K562 (cell line): Measurements from ENCODE around the gene RNASE7. TPM values are rescaled to one million over a fixed set of nuclear protein-coding genes. Genes with fewer than 3 reads are reported as not detected.
A peak's percentile ranks its signal among the peaks of the same experiment; 100 is the strongest.

ENCODE experiments used
- CHD1 ChIP-seq: fragments of 200-600 bp; sonication (generic); IDR thresholded peaks from one replicate; pipeline ENCODE4 v1.6.1; 2012; ENCODE audit warnings: mild to moderate bottlenecking, moderate library complexity, low read length, inconsistent platforms
- ETS2 ChIP-seq: IDR thresholded peaks from 2 replicates; pipeline ENCODE4 v1.6.1; 2016; ENCODE audit warnings: borderline replicate concordance, missing genetic modification characterization, mild to moderate bottlenecking, moderate library complexity, missing compliant biosample characterization; ENCODE audit not compliant: poor library complexity, severe bottlenecking
- KDM1A ChIP-seq, 2 experiments: fragments of 450-650 bp; IDR thresholded peaks; 2 replicates each; pipeline ENCODE4 v1.6.1; 2016; ENCODE audit warnings: mild to moderate bottlenecking in 2 of 2
- POLR2G ChIP-seq: fragments of 200-400 bp; formaldehyde crosslinking; IDR thresholded peaks from 2 replicates; pipeline ENCODE4 v1.6.1; 2017; ENCODE audit warnings: low read depth, mild to moderate bottlenecking, antibody characterized with exemption, low read length, moderate library complexity
- RBFOX2 ChIP-seq: fragments of 200-400 bp; formaldehyde crosslinking; IDR thresholded peaks from 2 replicates; pipeline ENCODE4 v1.6.1; 2017; ENCODE audit warnings: low read depth, mild to moderate bottlenecking, low read length, moderate library complexity
- SOX6 ChIP-seq: fragments of 450-650 bp; IDR thresholded peaks from 2 replicates; pipeline ENCODE4 v1.6.1; 2014; ENCODE audit warnings: mild to moderate bottlenecking
- ZNF124 ChIP-seq: sonication (generic); formaldehyde crosslinking; IDR thresholded peaks from 2 replicates; pipeline ENCODE4 v1.8.1; 2022; ENCODE audit warnings: missing genetic modification reagents
- ZNF184 ChIP-seq: sonication (generic); formaldehyde crosslinking; IDR thresholded peaks from 2 replicates; pipeline ENCODE4 v1.5.0; 2020; ENCODE audit warnings: missing genetic modification reagents
- ZNF311 ChIP-seq: fragments of 250-450 bp; sonication (Bioruptor Pico); IDR thresholded peaks from 2 replicates; pipeline ENCODE4 v1.4.0; 2020; ENCODE audit warnings: mild to moderate bottlenecking, moderate library complexity
- ZNF318 ChIP-seq, 2 experiments: fragments of 450-650 bp; IDR thresholded peaks; 2 replicates each; pipeline ENCODE4 v1.6.1; 2016; ENCODE audit warnings: mild to moderate bottlenecking in 2 of 2, borderline replicate concordance in 1 of 2, low read depth in 1 of 2, moderate library complexity in 1 of 2
- ZNF639 ChIP-seq, 2 experiments: fragments of 200-800 bp in 1 of 2; sonication (Bioruptor generic) in 1 of 2; sonication (generic) in 1 of 2; formaldehyde crosslinking in 1 of 2; IDR thresholded peaks in 1 of 2; conservative IDR thresholded peaks in 1 of 2; 2 replicates each; pipeline versions ENCODE4 v1.5.0 to v1.6.1; 2016 to 2020; ENCODE audit warnings: missing compliant biosample characterization in 1 of 2, missing genetic modification characterization in 1 of 2, missing genetic modification reagents in 1 of 2
- ZNF707 ChIP-seq: fragments of 250-450 bp; sonication (Bioruptor Pico); conservative IDR thresholded peaks from 2 replicates; pipeline ENCODE4 v1.8.0; 2022; ENCODE audit warnings: inconsistent platforms, mild to moderate bottlenecking, moderate library complexity
- polyA plus RNA-seq, 8 experiments: library from polyadenylated mRNA; depleted of rRNA in 4 of 8; stranded (reverse) in 5 of 8; unstranded in 3 of 8; fragments of >200 nt; fragmentation: Nextera tagmentation in 2 of 8; fragmentation: Illumina TruSeq in 1 of 8; extraction: Ambion mirVana in 2 of 8; extraction: Trizol in 1 of 8; gene quantifications; 2 replicates each; pipeline versions ENCODE4 v1.2.1 to v1.2.3, GENCODE V29; 2011 to 2014; ENCODE audit warnings: inconsistent platforms in 1 of 8, missing spikeins in 1 of 8
- total RNA-seq, 7 experiments: library from RNA; depleted of rRNA in 6 of 7; stranded (reverse); fragments of >200 nt in 6 of 7; fragmentation: Illumina TruSeq in 2 of 7; extraction: Trizol in 2 of 7; gene quantifications; 2 replicates each; pipeline versions ENCODE4 v1.2.1 to v1.2.3, GENCODE V29; 2011 to 2021; ENCODE audit warnings: low replicate concordance in 1 of 7
- TF ChIP-seq, protein P1 (sequence below), 2 experiments: fragments of 450-650 bp in 1 of 2; sonication (generic) in 1 of 2; formaldehyde crosslinking; conservative IDR thresholded peaks; 2 replicates each; pipeline versions ENCODE4 v1.4.0 to v1.8.1; 2020 to 2022; ENCODE audit warnings: mild to moderate bottlenecking in 1 of 2, missing genetic modification reagents in 1 of 2

Gene RNASE7
- total and polyA plus RNA-seq, 9 of the 15 experiments (the other 6 are each of a cell fraction or from before 2014, with no cell fraction given) = not detected

GRCh38 chr14:21071225-21072030 lies 29.3 kb downstream of the RNASE7 start (continued):
- TF ChIP-seq ZNF318 (IDR thresholded peaks at IDR 0.05; ENCODE audit: borderline replicate concordance in 1 of 2, low read depth in 1 of 2) (no peak), ZNF707 (no peak), RBFOX2 (peak; percentile 41; the same call in 1 of the 2 replicates), ZNF639 (CRISPR knock-in tag; conservative IDR thresholded peaks at IDR 0.05 in 1 of 2, IDR thresholded peaks at IDR 0.05 in 1 of 2) (0 out of 4 replicates have a peak, but pooled peaks of 1 of the 2 experiments have one; percentile 12), POLR2G (no peak), ZNF124 (CRISPR knock-in tag) (no peak), KDM1A (IDR thresholded peaks at IDR 0.05) (no peak), CHD1 (no peak), ZNF311 (CRISPR knock-in tag) (no peak), SOX6 (no peak), ETS2 (tag) (no peak), ZNF184 (no peak)
- TF ChIP-seq, protein P1, sequence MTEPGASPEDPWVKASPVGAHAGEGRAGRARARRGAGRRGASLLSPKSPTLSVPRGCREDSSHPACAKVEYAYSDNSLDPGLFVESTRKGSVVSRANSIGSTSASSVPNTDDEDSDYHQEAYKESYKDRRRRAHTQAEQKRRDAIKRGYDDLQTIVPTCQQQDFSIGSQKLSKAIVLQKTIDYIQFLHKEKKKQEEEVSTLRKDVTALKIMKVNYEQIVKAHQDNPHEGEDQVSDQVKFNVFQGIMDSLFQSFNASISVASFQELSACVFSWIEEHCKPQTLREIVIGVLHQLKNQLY (CRISPR knock-in tag; conservative IDR thresholded peaks at IDR 0.05) = no peak
